Kidney (tissue), 14 donors: ENCODE results near the gene PTMA. TPM values are rescaled to one million over a fixed set of nuclear protein-coding genes. Genes with fewer than 3 reads are reported as not detected.

Experiments used
- DNase-seq, 5 donors: peaks; one replicate each; pipeline ENCODE4 v3.0.0-alpha.2; 2013 to 2020
- FAIRE-seq: peaks from 2 replicates; lab custom pipeline; 2012; peaks lifted over from hg19 to GRCh38; lab: Jason Lieb, UNC
- H3K27ac ChIP-seq, 2 donors: one replicate each; pipeline ENCODE4 v1.7.0; 2013; ENCODE audit warnings: low read depth in 2 of 2, low read length in 2 of 2, inconsistent platforms in 1 of 2
- H3K27me3 ChIP-seq: one replicate; pipeline ENCODE4 v1.7.1; 2013; ENCODE audit warnings: low read length, inconsistent platforms; ENCODE audit not compliant: control insufficient read depth, insufficient read depth
- H3K36me3 ChIP-seq, 3 donors: one replicate each; pipeline versions ENCODE4 v1.7.0 to v1.7.1; 2013; ENCODE audit warnings: low read length in 3 of 3, control low read depth in 1 of 3, inconsistent platforms in 1 of 3; ENCODE audit not compliant: insufficient read depth in 3 of 3, control insufficient read depth in 2 of 3
- H3K4me1 ChIP-seq, 3 donors: one replicate each; pipeline versions ENCODE4 v1.7.0 to v1.7.1; 2013; ENCODE audit warnings: low read length in 3 of 3, inconsistent platforms in 1 of 3, low read depth in 1 of 3; ENCODE audit not compliant: control insufficient read depth in 2 of 3, insufficient read depth in 2 of 3
- H3K4me3 ChIP-seq, 3 donors: one replicate each; pipeline versions ENCODE4 v1.7.0 to v1.8.1; 2013; ENCODE audit warnings: low read length in 3 of 3, control low read depth in 1 of 3, inconsistent platforms in 1 of 3
- H3K9ac ChIP-seq, 3 donors: one replicate each; pipeline versions ENCODE4 v1.7.0 to v1.7.1; 2013; ENCODE audit warnings: low read length in 3 of 3, control low read depth in 1 of 3, inconsistent platforms in 1 of 3
- H3K9me3 ChIP-seq, 3 donors: one replicate each; pipeline versions ENCODE4 v1.7.0 to v1.7.1; 2013; ENCODE audit warnings: low read length in 3 of 3, control low read depth in 1 of 3, inconsistent platforms in 1 of 3; ENCODE audit not compliant: control insufficient read depth in 2 of 3, insufficient read depth in 1 of 3
- CTCF ChIP-seq: IDR thresholded peaks from 3 replicates; pipeline ENCODE4 v1.5.1; 2012; ENCODE audit warnings: mild to moderate bottlenecking, moderate library complexity, borderline replicate concordance; ENCODE audit not compliant: insufficient read depth; ENCODE audit errors: extremely low read depth
- intact Hi-C: fragments of 100-400 bp; cut with DNase I; formaldehyde crosslinking; loops from one replicate; pipeline ENCODE4 v1.11.1; 2022
- polyA plus RNA-seq: library from polyadenylated mRNA; stranded (reverse); fragments of 350-450 nt; fragmentation: Illumina TruSeq; extraction: RNeasy Lipid Tissue Mini Kit (QIAGEN cat#74804); gene quantifications from one replicate; pipeline ENCODE4 v1.2.3, GENCODE V29; 2014; ENCODE audit warnings: low read depth, low replicate concordance; ENCODE audit not compliant: insufficient read depth
- total RNA-seq: library from RNA; stranded (reverse); fragmentation: NEBNext Ultra II Directional; extraction: Animal tissue kit (Norgen Biotek cat#: 25700); gene quantifications from one replicate; pipeline ENCODE4 v1.2.1, GENCODE V29; 2021
- donor health status: control.
- donor health status: control.
- donor health status: control.
- donor health status: control.
- donor health status: control.
- donor health status: DM: yes; HTN: yes; CAD: no.
- donor health status: Normal renal cell carcinoma (clear cell type).

The PTMA gene
- total and polyA plus RNA-seq, 2 donors from 2014 or later, result 825 to 1,173 TPM

GRCh38 chr2:231660860-231661259 lies 47.5 kb upstream of the PTMA start:
- FAIRE-seq (no peak), DNase-seq (no peak)
- intact Hi-C loops, result loop anchor here (10.0 kb wide), 1 partner anchor 46 kb away; no protein-coding TSS in a partner anchor
- Histone ChIP-seq H3K4me3 (no peak overlapping the region), H3K27me3 (no peaks in the 10 kb centered on the region), H3K9me3 (no peaks in the 10 kb centered on the region), H3K4me1 (peaks cover 0 to 12% (median 0%) of the 10 kb centered on the region in 3 donors), H3K9ac (no peak overlapping the region), H3K27ac (no peak overlapping the region), H3K36me3 (no peaks in the 10 kb centered on the region)
- no peak for TF ChIP-seq CTCF

GRCh38 chr2:231661422-231662027 lies 46.8 kb upstream of the PTMA start:
- Histone ChIP-seq H3K4me3 (peak overlapping the region; percentile 30 to 59 (median 31)), H3K4me1 (peaks cover 0 to 14% (median 0%) of the 10 kb centered on the region in 3 donors), H3K36me3 (no peaks in the 10 kb centered on the region), H3K9ac (peak overlapping the region in 2 of 3 donors; percentile 71 to 80), H3K9me3 (no peaks in the 10 kb centered on the region), H3K27ac (peak overlapping the region; percentile 82 to 90), H3K27me3 (no peaks in the 10 kb centered on the region)
- TF ChIP-seq CTCF, result no peak
- intact Hi-C loops, result loop anchor here (10.0 kb wide), 1 partner anchor 47 kb away; no protein-coding TSS in a partner anchor
- DNase-seq (peak in 1 of 5 donors; percentile 49), FAIRE-seq (no peak)

GRCh38 chr2:231662028-231662810 lies 46.1 kb upstream of the PTMA start:
- H3K4me1 ChIP-seq, result peaks cover 0 to 14% (median 0%) of the 10 kb centered on the region in 3 donors
- no peaks in the 10 kb centered on the region for H3K9me3 ChIP-seq
- H3K9ac ChIP-seq, result peak overlapping the region; percentile 36 to 80 (median 71)
- no peak for FAIRE-seq
- peak overlapping the region; percentile 50 to 71 (median 59) for H3K4me3 ChIP-seq
- no peaks in the 10 kb centered on the region for H3K27me3 ChIP-seq
- intact Hi-C loops, result loop anchor here (10.0 kb wide), 1 partner anchor 47 kb away; no protein-coding TSS in a partner anchor
- peak overlapping the region; percentile 82 to 90 for H3K27ac ChIP-seq
- H3K36me3 ChIP-seq, result no peaks in the 10 kb centered on the region
- peak; percentile 98 to 99 (median 99) for DNase-seq
- TF ChIP-seq CTCF, result no peak
